Right ventricle myocardium superior (tissue), 1 donor: ENCODE results near the gene RPS19. TPM values are rescaled to one million over a fixed set of nuclear protein-coding genes. Genes with fewer than 3 reads are reported as not detected.
A peak's percentile ranks its signal among the peaks of the same experiment; 100 is the strongest.

Experiments used
- ATAC-seq: fragments of 200-7000 bp; cut with Tn5 transposase; one replicate; pipeline ENCODE4 v1.9.1; 2020; ENCODE audit warnings: mild to moderate bottlenecking; ENCODE audit not compliant: poor library complexity
- DNase-seq: peaks from one replicate; pipeline ENCODE4 v3.0.0-alpha.2; 2020
- intact Hi-C: fragments of 100-400 bp; cut with DNase I; formaldehyde crosslinking; loops from one replicate; pipeline ENCODE4 v1.11.2; 2022
- total RNA-seq: library from RNA; stranded (reverse); fragmentation: NEBNext Ultra II Directional; extraction: Animal tissue kit (Norgen Biotek cat#: 25700); gene quantifications from one replicate; pipeline ENCODE4 v1.2.1, GENCODE V29; 2021
- donor health status: DM: no; HTN: yes; CAD: no; lungs with severe emphysema.

Gene RPS19
- total RNA-seq, 1 donor from 2014 or later: 586 TPM

DNA sequence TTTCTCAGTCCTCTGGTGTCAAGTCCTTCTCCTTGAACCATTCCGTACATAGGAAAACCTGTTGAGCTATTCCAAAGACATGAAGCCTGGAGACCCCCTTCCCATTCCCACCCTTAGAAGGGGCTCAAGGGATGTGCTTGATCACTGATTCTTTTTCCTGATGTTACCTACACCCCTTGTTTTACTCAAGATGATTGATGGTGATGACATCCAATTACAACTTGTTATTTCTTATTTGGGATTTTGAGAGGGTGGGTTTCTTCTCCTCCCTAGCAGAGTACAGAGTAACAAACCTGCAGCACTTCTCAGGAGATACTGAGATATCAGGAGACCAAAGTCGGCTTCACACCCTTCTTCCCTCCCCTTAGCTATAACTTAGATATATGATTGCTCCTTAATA, 6.7 kb upstream of the RPS19 start:
- ATAC-seq (no peak), DNase-seq (no peak)
- intact Hi-C loops: no loop called here

DNA sequence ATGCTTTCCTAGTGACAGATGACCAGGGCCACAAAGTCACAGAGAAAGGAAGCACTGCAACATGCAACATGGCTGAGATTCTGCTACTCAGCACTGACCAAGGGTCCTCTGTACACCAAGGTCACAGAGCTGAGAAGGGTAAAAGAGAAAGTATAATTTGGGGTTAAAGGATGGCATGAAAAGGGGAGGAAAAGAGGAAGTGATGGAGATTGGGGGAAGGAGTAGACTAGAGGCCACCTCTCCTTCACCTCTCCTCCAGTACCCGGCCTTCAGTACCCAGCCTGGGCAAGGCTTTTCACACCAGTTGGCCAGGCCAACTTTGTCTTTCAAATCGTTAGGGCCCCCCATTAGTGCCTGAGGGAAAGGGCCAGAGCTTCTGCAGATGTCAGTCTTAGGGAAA, 6.3 kb upstream of the RPS19 start:
- DNase-seq (no peak), ATAC-seq (no peak)
- intact Hi-C loops: no loop called here

DNA sequence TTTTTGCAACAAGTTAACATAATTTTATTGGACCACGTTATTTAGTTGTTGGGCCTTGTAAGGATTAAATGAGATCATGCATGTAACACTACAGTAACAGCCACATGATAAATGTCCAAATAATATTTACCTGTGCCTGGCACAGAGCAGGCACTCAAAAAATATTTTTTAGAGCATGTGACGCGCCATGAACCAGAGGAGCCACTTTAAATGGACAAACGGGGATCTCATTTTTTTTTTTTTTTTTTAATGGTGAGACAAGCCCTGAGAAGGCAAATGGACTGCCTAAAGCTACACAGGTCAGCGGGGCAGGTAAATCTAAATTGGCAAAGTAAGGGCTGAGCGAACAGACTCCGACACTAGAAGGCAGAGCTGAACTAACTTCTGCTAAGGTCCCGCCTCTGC, 840 bp upstream of the RPS19 start:
- DNase-seq (no peak), ATAC-seq (no peak)
- intact Hi-C loops: no loop called here

DNA sequence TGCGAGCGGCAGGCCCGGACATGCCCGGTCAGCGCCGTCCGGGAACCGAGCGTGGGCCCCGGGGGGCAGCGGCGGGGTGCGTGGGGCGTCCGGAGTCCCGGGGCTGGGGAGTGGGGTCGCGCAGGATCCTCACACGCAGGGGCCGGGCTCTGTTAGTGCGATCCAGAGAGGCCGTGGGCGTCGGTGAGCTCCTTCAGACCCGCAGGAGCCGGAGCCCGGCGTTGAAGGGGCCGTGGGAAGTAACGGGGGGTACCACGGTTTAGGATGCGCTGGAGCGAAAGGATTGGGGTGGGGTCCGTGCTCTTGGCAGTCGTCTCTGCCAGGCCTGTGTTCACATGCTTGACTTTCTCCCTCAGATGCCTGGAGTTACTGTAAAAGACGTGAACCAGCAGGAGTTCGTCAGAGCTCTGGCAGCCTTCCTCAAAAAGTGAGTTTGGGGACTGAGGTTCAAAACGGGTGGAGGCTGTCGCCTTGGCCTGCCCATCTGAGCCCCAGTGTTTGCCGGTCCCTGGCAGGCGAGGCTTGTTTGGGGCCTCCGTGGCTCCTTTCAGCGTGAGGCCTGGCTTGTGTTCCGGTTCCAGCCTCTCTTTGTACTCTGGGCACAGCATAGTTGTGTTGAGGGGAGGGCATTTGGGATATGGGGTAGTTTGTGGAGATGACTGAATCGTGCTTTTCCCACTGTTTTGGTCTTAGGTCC, 512 bp downstream of the RPS19 start:
- no peak for ATAC-seq
- intact Hi-C loops: no loop called here
- peak; percentile 65 for DNase-seq

DNA sequence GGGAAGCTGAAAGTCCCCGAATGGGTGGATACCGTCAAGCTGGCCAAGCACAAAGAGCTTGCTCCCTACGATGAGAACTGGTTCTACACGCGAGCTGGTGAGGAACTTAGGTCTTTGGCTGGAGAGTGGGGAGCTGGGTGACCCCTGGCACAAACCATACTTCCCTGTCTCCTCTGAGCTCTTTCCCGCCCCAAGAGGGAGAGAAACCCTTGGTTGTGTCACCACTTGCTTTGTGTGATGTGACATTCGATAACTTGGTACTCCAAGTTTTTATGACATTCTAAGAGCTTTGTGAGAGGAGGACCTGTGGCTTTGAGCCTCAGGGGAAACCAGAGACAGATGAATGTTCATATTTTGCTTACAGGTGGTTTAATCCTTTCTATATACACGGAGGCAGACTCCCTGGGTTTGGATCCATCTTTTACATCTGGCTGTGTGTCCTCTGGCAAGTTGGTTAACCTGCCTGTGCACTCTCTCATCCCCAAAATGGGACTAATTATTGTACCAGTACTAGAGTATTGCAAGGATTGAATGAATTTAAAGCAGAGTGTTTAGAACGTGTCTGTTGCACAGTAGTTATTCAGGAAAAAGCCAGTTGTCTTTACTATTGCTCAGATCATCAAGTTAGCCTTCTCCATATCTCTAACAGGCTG, 1.2 kb downstream of the RPS19 start:
- intact Hi-C loops: no loop called here
- DNase-seq (peak; percentile 21), ATAC-seq (no peak)

DNA sequence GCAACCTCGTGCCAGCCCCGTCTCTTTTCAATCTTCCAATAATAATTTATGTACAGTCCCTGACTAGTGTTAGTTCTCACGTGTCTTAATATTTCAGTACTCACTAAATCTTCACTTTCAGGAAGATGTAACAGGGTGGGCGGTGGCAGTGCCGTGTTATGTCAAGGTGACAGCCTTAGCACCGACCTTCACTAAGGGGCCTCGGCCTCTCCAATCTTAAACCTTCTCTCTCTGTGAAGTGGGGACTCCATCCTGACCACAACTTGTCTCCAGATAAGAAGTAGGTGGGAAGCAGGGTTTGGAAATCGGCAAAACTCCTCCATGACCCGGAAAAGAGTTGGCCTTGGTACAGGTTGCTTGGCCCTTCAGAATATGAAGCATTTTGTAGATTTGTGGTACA, 1.8 kb downstream of the RPS19 start:
- DNase-seq: peak; percentile 22
- intact Hi-C loops: no loop called here
- no peak for ATAC-seq

DNA sequence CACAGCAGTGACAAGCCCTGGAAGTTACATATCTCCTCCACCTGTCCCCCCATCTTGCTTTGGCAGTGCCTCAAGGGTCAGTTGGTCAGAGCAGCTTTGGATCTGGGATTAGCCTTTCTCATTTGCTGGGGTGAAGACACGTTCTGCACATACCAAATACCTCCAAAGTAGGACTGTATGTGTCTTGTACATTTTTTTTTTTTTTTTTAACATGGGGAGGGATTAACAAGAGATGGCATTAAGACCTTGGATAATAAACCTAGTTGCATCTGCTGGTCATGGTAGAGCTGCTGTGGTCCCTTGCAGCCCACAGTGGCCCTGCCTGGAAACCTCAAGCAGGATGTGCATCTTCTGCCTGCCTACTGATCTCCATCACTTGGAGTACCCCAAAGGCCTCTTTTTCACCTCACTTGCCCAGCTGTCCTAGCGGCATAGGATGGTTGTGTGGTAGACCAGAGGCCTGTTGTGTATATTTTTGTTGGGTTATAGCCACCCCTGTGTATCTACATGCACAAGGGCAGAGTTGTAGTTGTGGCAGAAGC, 2.5 kb downstream of the RPS19 start:
- no peak for ATAC-seq
- peak; percentile 13 for DNase-seq
- intact Hi-C loops: no loop called here

DNA sequence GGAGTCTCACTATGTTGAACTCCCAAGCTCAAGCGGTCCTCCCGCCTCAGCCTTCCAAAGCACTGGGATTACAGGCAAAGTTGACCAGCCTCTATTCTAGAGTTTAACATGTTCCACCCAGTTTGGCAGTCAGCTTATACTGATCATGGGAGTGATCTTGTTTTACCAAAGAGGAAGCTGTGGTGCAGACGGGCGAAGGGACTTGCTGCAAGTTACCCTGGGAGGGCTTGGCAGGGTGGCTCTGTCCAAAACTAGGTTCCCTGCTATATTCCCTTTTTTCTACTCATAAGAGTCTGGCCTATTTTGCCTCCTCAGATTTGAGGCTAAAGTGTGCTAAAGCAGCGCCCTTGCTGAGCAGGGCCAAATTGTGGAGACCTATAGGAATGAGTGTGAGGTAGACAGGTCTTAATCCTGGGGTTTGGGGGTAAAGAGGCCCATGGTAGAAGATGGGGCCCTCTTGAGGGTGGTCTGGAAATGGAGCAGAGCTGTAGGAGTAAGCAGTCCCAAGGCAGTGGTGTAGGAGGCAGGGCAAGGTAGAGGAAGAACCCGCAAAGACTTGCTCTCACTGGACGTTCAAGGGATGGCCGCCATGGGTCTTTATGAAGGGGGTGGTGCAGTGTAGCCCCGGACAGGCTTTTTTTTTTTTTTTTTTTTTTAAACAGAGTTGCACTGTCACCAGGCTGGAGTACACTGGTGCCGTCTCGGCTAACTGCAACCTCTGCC, 3.3 kb downstream of the RPS19 start:
- peak; percentile 45 for DNase-seq
- no peak for ATAC-seq
- intact Hi-C loops: no loop called here

DNA sequence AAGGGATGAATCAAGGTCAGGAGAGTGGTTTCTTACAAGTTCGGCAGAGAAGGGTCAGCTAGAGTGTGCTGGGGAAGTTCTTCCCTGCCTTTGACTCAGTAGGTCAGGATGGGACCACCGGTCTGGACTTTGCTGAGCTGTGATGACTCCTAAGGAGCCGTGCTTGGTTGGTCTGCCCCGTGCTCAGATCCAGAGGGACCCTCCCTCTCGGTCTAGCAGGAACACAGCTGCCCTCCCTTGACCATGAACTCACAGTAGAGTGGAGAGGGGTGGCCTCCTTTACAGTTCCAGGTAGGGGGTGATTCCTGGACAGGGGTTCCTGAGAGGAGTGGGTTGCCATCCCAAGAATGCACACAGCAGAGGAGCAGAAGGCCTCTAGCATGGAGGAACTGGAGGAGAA, 4.3 kb downstream of the RPS19 start:
- DNase-seq (peak; percentile 6), ATAC-seq (no peak)
- intact Hi-C loops: no loop called here

DNA sequence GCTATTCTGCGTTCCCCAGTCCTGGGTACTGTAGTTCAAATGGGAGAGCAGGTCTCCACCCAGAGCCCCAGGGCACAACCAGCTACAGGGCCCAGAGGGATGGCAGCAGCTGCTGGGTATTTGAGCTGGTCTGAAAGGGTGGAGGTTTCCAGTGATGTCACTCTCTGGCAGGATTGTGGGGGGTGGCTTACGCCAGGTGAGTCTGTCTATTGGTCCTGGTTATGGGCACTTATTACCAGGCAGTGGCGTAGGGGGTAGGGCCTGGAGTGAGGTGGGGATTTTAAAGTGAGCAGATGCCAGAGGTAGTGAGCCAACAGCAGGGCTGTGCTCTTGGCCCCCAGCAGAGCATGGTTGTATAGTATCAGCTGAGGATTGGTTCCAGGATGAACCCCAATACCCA, 6.2 kb downstream of the RPS19 start:
- intact Hi-C loops: no loop called here
- DNase-seq (peak; percentile 22), ATAC-seq (no peak)

DNA sequence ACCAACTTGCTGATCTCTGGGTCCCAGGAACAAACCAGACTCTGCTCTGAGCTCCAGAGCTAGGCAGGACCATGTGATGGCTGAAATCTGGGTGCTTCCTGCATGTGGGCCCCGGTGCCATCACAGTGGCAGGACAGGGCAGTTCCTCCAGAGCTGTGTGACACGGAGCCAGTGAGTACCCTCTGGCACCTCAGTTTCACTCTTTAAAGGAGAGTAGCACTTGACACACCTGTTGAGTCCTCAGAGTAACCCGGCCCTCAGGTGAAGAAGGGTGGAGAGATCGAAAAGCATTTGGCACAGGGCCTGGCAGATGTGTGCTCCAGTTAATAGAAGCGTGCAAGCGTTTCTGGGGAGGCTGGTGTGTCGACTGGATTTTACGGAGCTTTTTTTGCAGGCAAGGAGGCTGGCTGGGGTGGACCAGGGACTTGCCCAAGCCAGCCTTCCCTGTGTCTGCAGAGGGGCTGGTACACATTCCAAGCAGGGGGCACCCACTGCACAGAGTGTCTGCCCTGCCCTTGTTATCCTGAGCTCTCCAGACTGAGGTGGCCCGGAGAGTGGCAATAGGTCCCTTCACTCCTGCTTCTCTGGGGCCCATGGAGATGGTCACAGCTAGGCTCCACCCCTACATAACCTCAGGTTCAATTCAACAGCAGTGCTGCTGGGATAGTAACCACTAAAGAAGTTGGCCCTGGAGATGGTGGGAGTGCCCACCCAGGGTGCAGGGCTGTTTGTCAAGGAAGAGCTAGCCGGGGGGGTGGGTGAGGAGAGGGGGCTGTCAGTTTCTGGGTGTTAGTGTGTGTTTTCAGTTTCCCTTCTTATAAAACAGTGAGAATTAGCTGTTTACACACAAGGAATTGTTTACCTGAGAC, 8.3 kb downstream of the RPS19 start:
- ATAC-seq (no peak), DNase-seq (peak; percentile 17)
- intact Hi-C loops: no loop called here

DNA sequence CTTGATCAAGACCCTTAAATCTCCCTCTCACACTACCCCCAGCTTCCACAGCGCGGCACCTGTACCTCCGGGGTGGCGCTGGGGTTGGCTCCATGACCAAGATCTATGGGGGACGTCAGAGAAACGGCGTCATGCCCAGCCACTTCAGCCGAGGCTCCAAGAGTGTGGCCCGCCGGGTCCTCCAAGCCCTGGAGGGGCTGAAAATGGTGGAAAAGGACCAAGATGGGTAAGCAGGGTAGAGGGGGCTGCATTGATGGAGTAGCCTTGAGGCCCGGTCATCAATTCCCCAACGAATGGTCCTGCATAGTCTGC, 8.9 kb downstream of the RPS19 start:
- intact Hi-C loops: no loop called here
- no peak for ATAC-seq
- no peak for DNase-seq

DNA sequence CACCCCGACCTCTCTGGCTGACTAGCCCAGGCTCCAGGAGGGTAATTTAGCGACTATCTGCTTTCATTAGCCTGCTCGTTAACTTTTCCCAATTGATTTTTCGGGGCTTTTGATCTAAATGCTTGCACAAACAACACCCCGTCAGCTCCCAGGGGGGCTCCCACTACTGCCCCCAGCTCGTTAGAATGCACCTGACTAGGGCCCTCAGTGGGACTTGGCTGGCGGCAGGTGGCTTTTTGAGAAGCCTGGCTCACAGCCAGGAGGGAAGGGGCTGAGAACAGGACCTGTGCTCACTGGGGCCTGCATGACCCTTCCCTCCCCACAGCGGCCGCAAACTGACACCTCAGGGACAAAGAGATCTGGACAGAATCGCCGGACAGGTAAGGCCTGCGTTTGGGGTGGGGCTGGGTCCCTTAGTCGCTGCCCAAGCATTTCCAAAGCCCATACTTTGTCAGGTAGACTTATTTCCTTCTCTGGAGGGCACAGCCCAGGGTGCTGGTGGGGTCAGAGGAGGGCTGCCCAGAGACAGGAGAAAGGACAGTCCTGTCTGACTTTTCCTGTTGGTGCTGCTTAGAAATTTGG, 9.4 kb downstream of the RPS19 start:
- DNase-seq: peak; percentile 40
- intact Hi-C loops: no loop called here
- ATAC-seq: no peak

DNA sequence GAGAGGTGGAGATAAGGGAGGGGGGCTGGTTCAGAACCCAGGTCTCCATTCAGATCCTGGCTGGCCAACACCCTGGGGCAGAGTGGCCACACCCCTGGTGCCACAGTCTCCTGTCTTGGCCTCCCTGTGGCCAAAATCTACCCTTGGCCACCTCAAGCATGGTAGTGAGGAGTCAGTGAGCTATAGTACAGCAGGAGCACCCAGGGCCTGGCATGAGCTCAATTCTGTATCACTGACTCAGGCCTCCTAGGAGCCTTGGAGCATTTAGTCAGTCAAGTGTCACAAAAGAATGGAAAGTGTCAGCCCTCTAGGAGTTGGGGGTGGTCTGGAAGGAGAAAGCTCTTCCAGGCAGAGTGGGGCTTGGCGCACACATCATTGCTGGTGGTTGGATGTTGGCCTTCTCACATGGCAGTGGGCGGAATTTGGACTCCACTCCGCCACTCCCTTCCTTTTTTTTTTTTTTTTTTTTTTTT, 10.4 kb downstream of the RPS19 start:
- ATAC-seq: no peak
- intact Hi-C loops: loop anchor here (5.0 kb wide), 1 partner anchor 82 kb away; no protein-coding TSS in a partner anchor

DNA sequence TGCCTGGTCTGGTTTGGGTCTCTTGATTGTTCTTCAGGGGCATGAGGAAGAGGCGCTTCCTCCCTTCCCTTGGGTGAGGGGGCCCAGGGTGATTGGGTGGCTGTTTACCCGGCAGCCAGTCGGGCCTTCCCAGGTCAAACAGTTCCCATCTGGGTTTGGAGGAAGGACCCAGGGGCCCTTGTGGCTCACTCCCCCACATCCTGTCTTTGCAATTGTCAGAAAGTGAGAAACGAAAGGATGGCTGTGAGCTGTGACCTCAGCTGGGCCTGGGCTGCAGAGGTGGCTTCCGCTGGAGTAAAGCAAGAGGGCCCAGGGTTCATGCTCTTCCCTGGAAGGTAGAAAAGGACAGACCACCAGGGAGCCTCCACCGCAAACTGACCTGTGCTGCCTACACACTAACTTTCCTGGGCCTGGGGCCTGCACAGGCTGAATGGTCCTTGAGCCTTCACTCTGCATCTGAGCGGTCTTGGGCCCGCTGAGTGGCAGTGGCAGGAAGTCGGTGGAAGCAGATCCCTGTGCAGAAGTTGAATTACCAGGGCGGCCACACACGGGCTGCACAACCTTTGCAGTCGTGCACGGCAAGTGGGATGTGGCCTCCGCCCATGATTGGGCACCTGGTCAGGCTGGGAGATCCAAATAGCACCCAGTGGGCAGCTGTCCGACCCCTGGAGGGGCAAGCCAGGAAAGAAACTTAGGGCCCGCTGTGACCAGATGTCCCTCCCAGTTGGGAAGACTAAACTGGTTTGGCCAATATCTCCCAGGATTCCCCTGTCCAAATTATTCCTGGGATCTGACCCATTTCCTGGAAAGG, 11.7 kb downstream of the RPS19 start:
- intact Hi-C loops: loop anchor here (5.0 kb wide), 1 partner anchor 81 kb away; no protein-coding TSS in a partner anchor
- peak; percentile 42 for DNase-seq
- peak; percentile 13 for ATAC-seq

More for the DNA sequence above, 10.4 kb downstream of the RPS19 start:
- peak; percentile 35 for DNase-seq

DNA sequence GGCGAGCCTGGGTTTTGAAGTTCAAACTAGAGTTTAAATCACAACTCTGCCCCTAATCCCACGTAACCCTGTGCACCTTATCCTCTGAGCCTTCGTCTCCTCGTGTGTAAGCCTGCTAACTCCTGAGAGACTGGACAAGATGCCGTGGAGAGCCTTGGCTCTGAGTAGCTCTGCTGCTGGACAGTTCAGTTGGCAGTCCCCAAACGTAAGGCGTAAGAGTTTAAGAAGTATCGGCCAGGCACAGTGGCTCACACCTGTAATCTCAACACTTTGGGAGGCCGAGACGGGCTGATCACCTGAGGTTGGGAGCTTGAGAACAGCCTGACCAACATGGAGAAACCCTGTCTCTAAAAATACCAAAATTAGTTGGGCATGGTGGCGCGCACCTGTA, 12.3 kb downstream of the RPS19 start:
- no peak for DNase-seq
- intact Hi-C loops: loop anchor here (5.0 kb wide), 1 partner anchor 80 kb away; no protein-coding TSS in a partner anchor
- no peak for ATAC-seq
